Effector CD4-positive, alpha-beta T cell (primary cell): ENCODE measurements around the gene THEMIS.
"Not testable (repeated sequence)": the region's sequence is repeated elsewhere in the genome, so short reads cannot be mapped to it uniquely, and the experiment has no call there.

ENCODE experiments used
- DNase-seq: peaks from one replicate; pipeline ENCODE4 v3.0.0-alpha.2; 2020

Gene THEMIS

GRCh38 chr6:127706216-127706615 is 194.6 kb downstream of the THEMIS start:
- no peak for DNase-seq

- no peak for DNase-seq
Measured at GRCh38 chr6:127695108-127695507, 205.8 kb downstream of the THEMIS start.

- DNase-seq, result no peak
Measured at GRCh38 chr6:127691146-127691545, 209.7 kb downstream of the THEMIS start.

GRCh38 chr6:127690588-127690987 is 210.3 kb downstream of the THEMIS start:
- no peak for DNase-seq

GRCh38 chr6:127690092-127690491 is 210.8 kb downstream of the THEMIS start:
- no peak for DNase-seq

- DNase-seq, result not testable (repeated sequence)
Measured at GRCh38 chr6:127687490-127687889, 213.4 kb downstream of the THEMIS start.

GRCh38 chr6:127686084-127686483 is 214.8 kb downstream of the THEMIS start:
- no peak for DNase-seq

- DNase-seq, result no peak
Measured at GRCh38 chr6:127684501-127684900, 216.4 kb downstream of the THEMIS start.
